Measurements from ENCODE around the gene ZNF680.
"Not testable (repeated sequence)": the region's sequence is repeated elsewhere in the genome, so short reads cannot be mapped to it uniquely, and the experiment has no call there.

Gene ZNF680

DNA sequence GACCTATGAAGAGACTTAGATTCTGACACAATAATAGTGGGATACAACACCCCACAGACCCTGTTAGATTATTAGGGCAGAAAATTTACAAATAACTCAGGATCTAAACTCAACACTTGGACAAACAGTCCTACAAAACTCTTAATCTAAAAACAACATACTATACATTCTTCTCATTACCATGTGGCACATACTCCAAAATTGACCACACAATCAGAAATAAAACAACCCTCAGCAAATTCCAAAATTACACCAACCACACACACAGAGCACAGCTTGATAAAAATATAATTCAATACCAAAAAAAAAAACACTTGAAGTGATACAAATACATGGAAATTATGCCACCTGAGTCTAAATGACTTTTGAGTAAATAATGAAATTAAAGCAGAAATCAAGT is 7.8 kb downstream of the ZNF680 start:
- no peak for DNase-seq (ENCODE audit: low spot score)

GRCh38 chr7:64554188-64554587 is 8.7 kb downstream of the ZNF680 start:
- not testable (repeated sequence) for DNase-seq (ENCODE audit: low spot score)

DNA sequence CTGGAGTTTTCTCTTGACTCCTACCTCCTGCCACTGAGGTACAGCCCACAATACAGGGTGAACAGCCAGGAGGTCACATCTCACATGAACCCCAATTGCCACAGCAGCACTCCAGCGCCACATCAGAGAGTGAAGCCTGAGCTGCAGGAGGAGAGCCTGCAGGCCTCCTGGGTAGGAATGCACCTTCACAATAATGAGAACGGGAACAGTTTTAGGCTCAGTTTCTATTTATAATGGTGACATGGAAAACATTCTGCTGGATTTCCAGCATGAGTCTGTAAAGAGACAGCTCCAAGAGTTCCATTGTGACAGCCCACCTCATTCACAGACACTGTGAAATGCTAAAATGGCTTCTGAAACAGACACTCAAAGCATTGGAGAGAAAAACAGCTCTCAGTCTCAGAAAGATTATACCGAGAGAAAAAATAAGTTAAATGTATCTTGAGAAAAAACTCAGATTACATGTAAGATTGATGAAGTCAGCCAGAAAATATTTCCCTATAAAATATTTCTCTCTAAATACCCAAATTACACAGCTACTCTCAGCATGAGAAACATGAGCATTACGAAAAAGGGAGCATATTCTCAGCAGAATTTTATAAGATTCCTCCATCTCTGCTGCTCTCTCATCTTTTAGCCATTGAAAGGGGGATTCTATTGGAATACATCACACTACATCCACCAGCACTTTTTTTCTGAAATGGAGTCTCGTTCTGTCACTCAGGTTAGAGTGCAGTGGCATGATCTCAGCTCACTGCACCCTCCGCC is 11.3 kb downstream of the ZNF680 start:
- DNase-seq (ENCODE audit: low spot score), result no peak

- DNase-seq (ENCODE audit: low spot score), result no peak
Observed at GRCh38 chr7:64544010-64544409, 18.9 kb downstream of the ZNF680 start.

DNA sequence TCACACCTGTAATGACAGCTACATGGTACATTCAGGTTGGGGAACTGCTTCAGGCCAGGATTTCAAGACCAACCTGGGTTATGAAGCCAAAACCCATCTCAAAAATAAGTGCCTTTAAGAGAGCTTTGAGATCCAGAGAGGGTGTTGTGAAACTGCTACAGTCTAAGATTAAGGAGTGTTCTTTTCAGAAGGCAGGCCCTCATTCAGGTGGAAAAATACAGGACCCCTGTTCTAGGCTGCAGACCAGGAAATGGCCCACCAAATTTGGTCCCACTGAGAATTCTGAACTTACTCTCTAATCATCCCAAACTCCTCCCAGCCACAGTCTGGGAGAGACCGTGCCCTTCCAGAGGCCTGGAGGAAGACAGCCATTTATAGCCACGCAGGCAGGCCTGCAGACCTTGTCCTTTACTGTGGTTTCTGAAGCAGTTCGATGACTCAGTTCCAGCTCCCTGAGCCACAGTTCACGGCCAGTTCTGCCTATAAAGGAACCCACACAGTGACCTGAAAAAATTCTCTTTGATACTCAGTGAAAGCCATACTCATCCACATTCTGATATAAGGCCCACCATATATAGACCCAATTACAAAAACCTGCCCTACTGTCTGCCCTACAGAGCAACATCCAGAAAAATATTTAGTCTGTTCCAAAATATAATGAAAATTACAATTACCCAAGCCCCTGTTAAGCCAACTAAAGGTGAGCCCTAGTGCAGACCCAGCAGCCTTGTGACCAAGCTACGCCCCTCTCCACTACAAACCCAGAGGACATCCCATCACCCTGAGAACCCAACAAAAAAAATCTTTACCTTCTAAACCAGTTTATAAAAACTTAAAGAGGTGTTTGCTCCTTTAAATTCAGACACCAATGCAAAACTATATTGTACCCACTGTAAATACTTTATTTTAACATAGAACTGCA is 21.2 kb downstream of the ZNF680 start:
- DNase-seq (ENCODE audit: low spot score), result no peak

DNA sequence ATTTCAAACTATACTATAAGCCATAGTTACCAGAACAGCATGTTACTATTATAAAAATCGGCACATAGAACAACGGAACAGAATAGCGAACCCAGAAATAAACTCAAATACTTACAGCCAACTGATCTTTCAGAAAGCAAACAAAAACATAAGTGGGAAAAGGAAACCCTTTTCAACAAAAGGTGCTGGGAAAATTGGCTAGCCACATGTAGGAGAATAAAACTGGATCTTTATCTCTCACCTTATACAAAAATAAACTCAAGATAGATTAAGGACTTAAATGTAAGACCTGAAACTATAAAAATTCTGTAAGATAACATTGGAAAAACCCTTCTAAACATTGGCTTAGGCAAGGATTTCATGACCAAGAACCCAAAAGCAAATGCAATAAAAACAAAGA is 29.1 kb downstream of the ZNF680 start:
- DNase-seq (ENCODE audit: low spot score), result no peak

DNA sequence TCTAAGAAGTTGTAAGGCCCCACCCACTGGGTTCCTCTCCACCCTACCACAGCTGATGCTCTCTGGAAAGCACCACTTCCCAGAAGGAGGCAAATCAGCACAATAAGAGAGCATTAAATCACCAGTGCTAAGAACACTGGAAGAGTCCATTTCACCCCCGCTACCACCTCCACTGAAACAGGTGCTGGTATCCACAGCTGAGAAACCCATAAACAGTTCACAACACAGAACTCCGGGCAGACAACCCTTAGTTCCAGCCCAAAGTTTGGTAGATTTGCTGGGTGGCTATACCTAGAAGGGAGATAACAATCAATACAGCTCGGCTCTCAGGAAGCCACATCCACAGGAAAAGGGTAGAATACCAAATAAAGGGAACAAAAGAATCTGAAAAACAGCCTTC is 34.1 kb downstream of the ZNF680 start:
- DNase-seq (ENCODE audit: low spot score), result no peak

- no peak for DNase-seq (ENCODE audit: low spot score)
Observed at GRCh38 chr7:64521409-64521984, 41.4 kb downstream of the ZNF680 start.

GRCh38 chr7:64516451-64516850 is 46.4 kb downstream of the ZNF680 start:
- DNase-seq (ENCODE audit: low spot score), result no peak

GRCh38 chr7:64515781-64516180 is 47.1 kb downstream of the ZNF680 start:
- no peak for DNase-seq (ENCODE audit: low spot score)

- no peak for DNase-seq (ENCODE audit: low spot score)
Observed at GRCh38 chr7:64515330-64515729, 47.5 kb downstream of the ZNF680 start.

GRCh38 chr7:64509583-64509982 is 53.3 kb downstream of the ZNF680 start:
- DNase-seq (ENCODE audit: low spot score), result no peak

DNA sequence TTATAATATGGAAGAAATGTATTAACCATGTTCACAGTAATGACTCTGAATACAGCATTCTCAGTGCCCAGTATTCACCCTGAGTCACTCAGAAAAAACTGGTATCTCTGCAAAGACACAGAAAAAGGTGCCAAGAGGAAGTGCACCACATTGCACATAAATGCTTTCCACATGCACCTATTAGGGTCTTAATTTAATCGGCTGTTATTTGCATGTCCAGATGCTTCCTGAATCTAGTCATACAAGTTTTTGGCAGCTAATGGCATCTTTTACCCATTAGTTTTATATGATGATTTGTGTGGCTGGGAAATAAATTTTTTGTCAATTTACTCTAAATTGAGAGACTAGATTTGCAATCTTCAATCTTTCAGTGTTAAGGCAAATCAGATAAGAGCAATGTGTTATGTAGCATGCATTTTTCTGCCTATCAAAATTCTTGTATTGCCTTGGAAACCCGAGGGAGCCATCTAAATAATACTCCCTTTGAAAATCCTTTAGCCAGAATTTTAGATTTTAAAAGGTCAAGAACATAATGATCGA is 58.2 kb downstream of the ZNF680 start:
- no peak for DNase-seq (ENCODE audit: low spot score)

- no peak for DNase-seq (ENCODE audit: low spot score)
Observed at GRCh38 chr7:64498270-64498669, 64.6 kb downstream of the ZNF680 start.

GRCh38 chr7:64494912-64495461 is 67.9 kb downstream of the ZNF680 start:
- no peak for DNase-seq (ENCODE audit: low spot score)

DNA sequence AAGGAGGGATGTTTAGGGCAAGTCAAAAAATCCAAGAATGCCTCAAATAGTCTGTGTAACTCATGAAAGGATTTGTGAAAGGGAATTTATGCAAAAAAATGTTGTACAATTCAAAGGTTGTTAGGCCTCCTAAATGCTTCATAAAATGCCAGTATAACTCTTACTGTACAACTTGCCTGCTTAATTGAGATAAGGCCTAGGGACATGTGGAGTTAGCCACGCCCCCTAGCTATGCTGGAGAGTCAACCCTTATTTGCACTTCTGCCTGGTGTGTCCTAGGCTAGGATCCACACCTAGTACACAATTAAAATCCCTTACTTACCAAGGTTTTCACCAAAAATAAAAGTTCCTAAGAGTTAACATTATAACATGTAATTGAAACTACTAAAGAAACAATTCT is 77.2 kb downstream of the ZNF680 start:
- no peak for DNase-seq (ENCODE audit: low spot score)
